OCI-M2 (cell line): ENCODE measurements around the gene SMAD7.

Experiments used
- DNase-seq: peaks from one replicate; lab custom pipeline; 2025; ENCODE audit not compliant: unreplicated experiment; lab: John Stamatoyannopoulos, UW

Gene SMAD7

DNA sequence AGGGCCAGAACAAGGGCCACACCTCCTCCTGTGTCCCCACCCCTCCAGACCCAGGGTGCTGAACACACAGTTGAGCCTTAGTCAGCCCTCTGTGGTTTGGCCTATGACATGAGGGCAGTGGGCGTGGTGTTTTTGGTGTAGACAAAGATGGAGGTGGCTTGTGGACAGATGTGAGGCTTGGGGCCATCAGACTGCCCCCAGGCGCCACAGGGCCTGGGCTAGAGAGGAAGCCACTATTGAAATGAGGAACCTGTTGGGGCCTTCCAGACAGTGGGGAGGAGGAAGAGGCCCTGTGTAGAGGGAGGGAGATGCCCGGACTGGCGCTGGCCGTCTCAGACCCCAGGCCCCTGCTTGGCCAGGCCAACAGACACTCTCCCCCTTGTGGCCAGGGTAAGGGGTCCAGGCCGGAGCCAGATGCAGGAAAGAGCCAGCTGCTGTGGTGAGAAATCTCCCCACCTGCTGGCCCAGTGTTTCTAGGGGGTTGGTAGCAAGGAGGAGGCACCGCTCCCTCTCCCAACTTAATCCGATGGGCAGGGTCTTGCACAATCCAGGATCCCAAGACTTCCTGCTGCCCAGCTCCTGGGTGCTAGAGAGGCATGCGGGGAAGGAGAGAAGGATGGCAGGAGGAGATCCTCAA, 53.8 kb downstream of the SMAD7 start:
- no peak for DNase-seq

DNA sequence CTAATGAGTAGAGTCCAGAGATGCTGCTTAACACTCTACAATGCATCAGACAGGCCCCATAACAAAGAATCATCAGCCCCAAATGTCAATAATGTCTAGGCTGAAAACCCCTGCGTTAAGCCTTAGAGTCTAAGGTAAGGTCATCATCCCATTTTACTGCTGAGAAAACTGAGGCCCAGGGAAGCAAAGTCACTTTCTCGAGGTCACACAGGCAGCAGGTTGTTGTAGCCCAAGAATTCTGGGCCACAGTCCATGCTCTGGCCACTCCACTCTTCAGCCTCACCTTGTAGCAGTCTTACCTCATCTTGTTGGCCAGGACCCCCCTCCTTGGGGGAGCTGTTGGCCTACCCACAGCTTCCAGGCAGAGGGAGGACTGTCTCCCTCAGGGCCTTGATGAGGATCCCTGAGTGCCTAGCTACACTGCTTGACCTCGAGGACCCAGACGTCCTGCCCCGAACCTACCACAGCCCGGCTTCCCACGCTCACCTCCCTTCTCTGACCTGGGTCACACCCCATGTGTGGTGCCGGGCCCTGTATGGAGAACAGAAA, 54.4 kb downstream of the SMAD7 start:
- no peak for DNase-seq

DNA sequence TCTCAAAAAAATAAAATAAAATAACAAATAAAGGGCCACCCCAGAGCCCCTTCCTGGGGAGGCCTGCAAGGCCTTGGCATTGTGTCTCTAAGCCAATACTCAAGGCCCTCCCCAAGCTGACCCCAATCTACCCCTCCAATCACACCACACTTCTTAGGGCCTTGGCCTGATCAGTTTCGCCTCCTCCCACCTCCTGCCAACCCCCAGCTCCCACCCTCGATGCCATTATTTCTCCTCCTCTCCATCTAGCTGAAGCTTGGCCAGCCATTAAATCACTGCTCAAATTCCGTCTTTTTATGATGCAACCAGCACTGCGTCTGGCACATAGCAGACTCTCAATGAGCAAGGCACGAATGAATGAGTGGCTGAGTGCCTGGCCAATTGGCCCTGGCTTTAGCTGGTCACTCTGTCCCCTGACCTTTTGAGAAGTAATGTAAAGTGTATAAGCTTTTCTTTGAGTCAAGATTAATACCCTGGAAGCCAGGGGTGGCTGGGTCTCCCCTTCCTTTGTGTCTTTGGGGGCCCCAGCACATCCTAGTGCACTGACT, 55.9 kb downstream of the SMAD7 start:
- DNase-seq, result no peak

DNA sequence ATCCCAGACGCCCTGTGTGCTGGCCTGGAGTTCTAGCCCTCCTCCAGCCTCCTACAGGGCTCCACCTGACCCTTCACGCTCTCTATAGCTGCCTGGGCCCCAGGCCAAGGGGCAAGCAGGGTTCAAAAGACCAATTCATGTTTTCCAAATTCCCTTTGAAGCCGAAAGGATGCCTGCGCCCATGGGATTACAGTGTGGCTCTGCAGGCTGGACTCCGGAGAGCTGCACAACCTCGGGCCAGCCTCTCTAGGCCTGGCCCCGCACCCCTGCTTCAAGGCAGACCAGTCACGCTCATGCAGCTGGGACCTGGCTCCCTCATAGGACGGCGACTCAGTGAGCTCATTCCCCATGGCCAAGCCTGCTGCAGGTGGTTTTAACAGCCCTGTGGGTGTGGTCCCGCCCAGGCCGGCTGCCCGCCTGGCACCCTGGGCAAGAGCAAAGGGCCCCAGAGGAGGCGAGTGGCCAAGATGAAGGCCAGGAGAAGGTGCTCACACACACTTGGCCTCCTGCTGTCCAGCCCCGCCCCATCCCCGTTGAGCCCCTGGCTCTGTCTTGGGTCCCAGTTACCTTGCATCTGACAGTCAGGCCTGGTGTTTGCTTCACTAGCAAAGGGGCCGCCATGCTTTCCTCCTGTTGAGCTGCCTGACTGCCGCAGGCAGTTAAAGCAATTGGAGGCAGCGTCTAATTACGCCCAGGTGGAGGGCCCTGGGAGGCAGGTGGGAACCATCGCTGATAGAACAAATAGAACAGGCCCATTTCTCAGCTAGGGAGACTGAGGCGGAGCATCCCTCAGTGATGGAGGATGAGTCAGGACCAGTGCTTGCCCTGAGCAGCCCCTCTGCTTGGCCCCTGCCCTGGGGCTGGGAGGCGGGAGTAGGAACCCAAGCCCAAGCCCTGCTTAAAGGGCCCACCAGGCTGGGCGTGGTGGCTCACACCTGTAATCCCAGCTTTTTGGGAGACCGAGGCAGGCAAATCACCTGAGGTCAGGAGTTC, 56.9 kb downstream of the SMAD7 start:
- no peak for DNase-seq

DNA sequence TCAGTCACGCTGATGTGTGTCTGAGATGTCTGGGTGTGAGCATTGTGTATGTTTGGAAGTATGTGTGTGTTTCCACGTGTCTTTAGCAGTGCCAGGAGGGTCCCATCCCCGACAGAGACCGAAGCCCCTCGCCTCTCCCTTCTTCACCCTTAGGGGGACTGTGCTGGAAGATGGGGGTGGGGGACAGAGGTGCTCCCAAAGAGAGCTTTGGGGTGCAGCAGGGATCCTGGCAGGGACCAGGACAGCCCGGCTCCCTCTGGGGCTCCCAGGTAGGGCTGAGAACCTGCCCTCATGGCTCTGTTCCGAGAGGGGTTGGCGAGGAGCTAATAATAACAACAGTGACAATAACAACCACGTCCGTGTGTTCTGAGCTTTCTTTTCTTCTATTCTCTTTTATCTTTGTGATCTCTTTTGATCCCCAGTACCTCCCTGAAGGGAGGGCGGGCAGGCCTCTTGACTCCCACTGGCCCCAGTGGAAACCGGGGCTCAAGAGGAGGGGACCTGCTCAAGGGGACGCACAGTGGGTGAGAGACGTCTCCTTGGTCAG, 57.6 kb downstream of the SMAD7 start:
- no peak for DNase-seq

DNA sequence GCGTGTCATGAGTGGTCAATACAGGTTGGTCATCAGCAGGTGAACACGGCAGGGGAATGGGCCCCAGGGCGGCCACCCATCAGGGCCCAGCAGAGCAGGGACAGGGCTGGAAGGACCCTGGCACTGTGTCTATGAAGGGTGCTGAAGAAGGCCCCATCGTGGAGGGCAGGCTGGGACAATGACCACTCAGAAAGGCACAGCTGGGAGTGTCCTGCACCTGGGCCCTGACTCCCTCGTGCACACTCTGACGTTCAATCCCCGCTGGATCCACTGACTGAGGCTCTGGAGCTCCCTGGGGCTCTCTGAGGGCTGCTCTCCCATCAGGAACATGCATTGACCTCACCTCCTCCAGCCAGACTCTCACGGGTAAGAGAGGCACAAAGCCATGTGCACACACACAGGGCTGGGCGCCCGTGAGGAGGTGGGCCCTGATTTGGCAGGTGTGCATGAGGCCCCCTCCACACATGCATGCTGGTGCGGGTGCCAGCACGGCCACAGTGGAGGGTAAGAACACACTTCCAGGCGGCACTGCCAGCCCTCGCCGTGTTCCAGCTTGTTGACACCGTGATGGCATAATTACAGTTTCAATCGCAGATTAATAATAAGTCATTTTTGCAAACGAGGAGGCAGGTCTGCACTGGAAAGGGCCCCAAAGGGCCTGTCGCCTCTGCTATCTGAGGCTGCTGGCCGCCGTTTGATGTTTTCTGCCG, 58.5 kb downstream of the SMAD7 start:
- DNase-seq, result no peak

DNA sequence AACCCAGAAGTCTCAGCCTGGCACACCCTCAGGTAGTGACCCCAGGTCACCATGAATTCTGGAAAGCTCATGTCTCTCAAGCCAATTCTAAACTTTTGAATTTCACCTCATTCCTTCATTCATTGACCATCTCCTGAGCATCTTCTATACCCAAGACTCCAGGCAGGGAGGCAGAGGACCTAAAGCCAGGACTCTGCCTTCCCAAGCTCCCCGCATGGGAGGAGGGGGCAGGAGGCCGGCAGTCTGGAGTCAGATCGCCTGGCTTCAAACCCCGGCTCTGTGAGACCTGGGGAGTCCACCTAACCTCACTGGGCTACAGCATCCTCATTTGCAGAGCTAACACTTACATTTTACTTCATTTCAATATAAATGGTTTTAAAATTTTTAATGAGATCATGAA, 59.0 kb downstream of the SMAD7 start:
- DNase-seq, result no peak

DNA sequence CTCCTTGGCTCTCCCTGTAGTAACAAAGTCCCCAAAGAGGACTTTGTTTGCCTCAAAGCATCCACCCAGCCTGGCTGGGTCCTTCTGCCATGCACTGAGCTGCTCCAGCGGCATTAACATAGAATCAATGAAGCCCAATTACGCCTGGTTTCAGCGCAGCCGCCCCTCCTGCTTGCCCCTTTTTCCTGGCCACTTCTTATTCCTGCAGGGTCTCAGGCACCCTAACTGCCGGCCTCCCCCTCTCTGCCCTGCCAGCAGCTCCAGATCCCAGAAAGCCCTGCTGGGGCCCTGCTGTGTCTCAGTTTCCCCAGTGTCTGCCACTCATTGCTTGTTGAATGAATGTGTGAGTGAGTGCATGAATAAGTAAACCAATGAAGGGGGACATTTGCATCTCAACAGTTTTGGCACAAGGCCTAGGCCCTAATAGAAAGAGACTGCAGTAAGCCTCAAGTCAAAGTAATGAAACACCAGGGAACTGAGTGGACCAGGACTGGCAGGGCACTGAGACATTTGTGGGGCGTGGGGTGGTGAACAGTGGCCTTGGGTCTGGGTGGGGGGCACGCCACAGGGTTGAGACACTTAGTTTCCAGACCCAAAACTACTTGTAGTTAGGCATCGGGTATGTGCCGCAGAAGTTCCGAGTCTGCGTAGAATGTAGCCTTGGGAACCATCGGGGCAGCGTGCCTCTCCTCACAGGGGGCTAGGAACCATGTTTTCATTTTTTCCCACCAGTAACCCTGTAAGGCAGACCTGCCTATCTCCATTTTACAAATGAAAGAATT, 60.6 kb downstream of the SMAD7 start:
- no peak for DNase-seq

DNA sequence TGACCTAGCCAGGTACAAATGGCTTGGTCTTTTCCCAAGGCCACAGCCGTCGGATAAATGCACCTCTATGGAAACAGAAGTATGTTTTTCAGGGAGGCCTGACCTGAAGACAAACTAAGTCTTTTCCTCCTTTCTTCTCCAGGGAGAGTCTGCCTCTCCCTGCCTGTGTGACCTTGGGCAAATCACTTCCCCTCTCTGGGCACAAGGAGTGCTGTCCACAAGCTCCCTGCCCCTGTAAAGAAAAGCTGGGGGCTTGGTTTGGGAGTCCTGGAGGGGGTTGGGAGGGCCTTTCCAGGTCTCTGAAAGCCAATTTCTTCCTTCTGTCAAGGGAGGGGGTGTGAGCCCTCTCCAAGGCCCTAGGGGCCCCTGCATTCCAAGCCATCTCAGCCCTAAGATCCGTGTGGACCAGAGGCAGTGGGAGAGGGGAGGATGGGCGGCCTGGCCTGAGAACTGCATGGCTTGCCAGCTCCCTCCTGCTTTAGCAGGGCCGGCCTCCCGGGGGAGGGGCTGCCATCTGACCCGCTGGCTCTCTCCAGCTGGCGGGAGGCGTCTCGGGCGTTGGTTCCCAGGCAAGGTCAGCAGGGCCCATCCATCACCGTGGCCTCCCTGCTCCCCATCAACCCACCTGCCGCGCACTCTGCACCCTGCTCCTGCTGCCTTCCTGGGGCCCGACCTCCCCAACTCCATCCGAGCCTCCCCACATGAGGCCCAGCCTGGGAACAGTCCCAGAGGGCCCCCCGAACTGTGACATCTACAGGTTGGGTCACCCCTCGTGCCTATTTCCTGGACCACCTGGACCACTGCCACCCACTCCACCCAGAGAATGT, 61.4 kb downstream of the SMAD7 start:
- DNase-seq, result no peak

DNA sequence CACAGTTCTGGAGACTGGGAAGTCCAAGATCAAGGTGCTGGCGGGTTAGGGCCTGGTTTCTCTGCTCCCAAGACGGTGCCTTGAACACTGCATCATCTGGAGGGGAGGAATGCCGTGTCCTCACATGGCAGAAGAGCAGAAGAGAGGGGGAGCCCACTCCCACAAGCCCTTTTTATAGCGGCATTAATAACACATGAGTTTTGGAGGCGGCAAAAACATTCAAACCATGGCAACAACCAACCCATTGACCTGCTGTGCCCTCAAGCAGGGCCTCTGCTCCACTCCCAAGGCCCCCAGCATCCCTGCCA, 62.0 kb downstream of the SMAD7 start:
- DNase-seq, result no peak

DNA sequence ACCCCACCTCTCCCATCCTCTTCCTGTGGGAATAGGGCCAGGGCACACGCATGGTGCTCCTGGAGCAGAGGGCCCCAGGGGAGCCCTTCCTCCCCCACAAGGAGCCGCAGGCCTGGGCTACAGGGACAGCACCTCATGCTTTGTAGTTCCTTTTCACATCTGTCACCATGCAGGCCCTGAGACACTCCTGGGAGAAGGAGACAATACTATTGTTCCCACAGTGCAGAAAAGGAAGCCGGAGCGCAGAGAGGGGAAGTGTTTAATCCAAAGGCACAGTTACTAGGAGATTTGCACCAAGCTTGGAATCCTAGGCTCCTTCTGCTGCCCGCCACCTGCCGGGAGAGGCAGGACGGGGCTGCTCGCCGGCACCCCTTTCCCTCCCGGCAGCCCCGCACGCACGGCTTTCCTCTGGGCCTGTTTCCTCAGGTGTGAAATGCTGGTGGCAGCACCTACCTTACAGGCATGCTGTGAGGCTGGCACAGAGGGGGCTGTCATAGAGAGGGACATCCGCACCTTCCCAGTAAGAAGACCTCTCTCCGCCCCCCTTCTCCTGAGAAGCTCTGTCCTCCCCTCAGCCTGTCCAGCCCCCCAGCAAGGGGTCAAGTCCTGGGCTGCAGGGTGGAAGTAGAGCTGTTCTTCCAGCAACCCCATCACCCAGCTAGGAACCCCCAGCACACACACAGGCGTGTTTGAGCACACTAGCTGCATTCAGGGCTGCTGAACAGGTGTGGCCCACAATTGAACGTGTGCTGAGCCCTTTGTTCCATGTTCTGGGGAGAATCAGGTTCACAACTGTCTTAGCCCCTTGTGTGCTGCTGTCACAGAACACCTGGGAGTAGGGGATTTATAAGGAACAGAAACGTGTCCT, 62.6 kb downstream of the SMAD7 start:
- no peak for DNase-seq

DNA sequence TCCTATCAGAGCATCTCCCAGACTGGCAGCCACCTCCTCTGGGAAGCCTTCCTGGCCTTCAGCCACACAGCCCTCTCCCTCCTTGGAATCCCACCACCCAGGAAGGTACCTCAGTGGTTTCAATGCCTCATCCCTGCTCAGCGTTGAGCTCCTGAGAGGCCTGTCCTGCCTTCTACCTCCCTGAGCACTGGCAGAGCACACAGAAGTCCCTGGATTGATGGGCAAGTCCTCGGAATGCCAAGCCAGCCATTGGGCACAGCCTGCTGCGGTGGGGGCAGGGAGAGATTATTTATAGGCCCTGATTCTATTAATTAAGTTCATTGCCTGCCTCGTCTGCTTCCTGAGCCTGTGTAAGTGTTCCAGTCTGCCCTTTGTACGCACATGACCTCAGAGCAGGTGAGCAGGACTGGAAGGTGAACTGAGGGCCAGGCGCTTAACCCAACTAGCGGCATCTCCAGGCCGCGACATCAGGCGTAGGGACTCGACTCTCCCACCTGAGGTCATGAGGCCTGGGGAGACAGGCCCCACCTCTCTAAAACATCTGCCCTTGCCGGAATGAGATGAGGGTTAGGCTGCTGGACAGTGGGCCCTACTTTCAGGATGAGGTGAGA, 63.4 kb downstream of the SMAD7 start:
- no peak for DNase-seq

DNA sequence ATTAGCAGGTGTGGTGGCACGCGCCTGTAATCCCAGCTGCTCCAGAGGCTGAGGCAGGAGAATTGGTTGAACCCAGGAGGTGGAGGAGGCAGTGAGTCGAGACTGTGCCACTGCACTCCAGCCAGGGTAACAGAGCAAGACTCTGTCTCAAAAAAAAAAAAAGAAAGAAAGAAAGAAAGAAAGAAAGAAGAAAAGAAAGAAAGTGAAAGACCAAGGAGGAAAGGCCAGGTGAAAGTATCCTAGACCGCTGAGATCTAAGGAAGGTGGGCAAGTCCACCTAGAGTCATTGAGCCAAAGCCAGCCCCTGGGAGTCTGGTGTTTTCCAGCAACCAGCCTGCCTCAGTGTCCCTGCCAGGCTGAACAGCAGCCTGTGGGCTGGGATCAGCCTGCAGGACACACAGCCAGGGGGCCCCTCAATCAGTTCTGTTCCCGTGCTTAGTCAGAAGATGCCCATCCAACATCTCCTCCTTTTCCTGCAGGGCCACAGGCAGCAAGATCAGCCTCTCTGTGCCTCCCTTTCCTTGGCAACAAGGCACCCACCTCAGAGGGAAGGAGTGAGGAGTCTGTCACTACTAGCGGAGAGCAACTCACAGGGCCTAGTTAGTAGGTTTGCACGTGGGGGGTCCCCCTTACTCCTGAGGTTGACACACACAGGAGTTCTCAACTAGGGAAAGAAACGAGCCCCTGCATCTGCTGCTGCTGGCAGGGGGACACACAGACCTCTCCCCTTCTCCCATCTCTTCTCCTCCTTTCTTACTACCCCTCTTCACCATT, 64.1 kb downstream of the SMAD7 start:
- no peak for DNase-seq

DNA sequence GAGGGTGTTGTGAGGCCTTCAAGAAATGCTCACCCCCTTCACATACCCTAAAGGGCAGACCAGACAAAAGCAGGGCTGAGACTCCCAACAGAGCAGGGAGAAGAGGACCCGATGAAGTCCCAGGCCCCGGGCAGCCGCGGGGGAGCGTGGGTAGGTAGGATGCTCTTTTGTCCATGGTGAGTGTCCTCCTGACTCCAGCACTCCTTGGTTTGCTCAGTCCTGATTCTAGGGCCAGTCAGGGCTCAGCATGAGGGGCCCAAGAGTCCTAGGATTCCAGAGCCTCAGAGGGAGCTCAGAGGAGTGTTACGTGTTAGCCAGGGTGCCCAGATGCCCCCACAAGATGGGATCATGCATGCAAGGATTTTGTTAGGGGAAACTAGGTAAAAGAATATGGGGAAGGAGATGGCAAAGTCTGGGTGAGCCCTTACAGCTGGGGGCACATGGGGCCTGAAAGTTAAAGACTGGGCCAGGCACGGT, 64.8 kb downstream of the SMAD7 start:
- DNase-seq, result no peak

DNA sequence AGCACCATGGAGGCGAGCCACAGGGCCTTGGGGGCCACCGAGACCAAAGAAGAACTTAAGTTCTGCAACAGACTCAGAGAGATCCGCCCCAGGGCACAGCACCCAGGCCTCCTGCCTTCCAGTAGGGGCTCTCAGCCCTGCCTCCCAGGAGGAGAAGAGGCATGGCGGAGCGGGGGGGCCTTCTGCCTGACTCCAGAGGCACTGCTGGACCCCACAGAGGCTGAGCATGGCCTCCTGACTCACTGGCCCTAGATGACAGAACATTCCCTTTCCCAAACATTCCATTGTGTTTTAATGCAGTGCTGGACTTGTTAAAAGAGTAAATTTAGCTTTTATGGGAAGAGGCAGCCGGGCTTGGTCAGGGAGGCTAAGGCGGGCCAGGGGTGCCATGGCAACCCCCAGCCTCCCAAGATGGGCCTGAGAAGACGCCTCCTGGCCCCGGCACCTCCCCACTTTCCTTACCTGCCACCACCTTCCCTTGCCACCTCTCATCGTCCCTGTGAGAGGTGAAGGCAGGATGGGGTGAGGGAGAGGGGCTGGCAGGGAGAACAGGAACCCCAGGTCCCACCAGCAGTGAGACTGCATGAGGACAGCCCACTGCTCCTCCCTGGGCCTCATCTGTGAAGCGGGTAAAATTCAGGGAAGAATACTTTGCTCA, 65.4 kb downstream of the SMAD7 start:
- no peak for DNase-seq

DNA sequence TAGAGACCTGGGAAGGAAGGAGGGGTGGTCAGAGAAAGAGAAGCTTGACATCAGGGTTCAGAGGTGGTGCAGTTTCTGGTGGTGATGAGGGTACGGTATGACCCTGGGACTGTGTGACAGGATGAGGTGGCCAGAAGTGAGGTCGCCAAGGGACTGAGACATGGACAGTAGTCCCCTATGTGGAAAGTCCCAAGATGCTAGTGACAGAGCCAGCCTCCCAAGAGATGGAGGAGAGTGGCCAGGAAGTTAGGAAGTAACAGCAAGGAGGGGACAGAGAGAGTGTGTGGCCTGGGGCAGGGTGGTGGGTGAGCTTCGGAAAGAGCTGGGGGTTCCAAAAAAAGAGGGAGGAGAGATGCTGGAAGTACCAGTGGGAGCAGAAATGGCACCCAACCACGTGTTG, 66.0 kb downstream of the SMAD7 start:
- no peak for DNase-seq

DNA sequence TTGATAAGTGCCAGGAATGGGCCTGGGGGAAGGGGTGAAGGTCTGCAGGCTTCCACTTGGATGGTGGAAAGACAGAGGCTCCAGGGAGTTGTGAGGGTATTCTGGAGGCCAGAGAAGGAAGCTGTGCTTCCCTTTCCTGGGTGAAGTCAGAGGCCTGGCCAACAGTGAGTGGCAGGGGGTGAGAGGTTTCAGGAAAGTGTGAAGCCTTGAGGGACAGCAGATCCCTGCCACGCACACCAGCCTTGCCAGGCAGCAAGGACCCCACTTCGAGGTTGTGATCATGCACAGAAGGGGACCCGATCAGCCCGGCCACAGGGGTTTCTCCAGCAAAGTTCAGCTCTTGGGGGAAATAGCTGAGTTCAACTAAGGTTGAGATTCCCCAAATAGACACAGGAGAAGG, 66.5 kb downstream of the SMAD7 start:
- no peak for DNase-seq
